Fibroblast of skin of right biceps (primary cell): ENCODE data around the gene DZIP1.

Experiments used
- DNase-seq: peaks from one replicate; pipeline ENCODE4 v3.0.0-alpha.2; 2013

Gene DZIP1

DNA sequence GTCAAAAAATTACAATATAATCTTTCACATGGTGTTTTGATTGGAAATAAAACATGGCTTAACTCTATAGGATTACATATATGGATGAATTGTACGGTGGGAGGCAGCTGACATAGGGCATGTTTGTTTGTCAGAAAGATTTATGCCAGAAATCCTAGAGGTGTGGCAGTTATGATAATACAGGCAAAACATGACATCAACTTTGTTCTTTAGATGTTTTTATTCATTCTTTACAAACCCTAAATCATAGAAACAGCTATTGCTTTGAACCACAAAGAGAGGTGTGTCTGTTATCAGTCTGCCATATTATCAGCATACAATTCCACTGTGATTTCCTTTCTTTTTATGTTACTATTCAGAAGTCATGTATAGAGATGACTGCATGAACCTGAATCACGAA lies 100.2 kb downstream of the DZIP1 start:
- DNase-seq, result no peak

- no peak for DNase-seq
Observed at GRCh38 chr13:95541911-95542474, 102.5 kb downstream of the DZIP1 start.

GRCh38 chr13:95541308-95541707 lies 103.2 kb downstream of the DZIP1 start:
- DNase-seq, result no peak

DNA sequence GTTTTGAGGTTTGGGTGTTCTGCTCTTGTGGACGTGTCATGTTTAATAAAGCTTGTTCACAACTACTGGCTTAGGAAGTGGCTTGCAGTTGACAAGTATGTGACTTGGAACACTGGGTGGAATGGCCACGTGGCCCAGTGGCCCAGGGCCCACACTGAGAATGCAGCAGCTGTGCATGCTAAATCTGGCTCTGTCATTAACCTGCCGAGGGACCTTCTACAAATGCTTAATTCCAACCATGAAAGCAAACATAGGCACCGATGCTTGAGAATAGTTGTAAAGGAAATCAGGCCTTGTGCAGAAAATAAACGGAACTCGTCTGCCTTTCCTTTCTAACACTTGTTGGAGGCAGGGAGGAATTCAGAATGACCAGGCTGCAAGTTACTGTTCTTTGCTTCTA lies 103.6 kb downstream of the DZIP1 start:
- no peak for DNase-seq

DNA sequence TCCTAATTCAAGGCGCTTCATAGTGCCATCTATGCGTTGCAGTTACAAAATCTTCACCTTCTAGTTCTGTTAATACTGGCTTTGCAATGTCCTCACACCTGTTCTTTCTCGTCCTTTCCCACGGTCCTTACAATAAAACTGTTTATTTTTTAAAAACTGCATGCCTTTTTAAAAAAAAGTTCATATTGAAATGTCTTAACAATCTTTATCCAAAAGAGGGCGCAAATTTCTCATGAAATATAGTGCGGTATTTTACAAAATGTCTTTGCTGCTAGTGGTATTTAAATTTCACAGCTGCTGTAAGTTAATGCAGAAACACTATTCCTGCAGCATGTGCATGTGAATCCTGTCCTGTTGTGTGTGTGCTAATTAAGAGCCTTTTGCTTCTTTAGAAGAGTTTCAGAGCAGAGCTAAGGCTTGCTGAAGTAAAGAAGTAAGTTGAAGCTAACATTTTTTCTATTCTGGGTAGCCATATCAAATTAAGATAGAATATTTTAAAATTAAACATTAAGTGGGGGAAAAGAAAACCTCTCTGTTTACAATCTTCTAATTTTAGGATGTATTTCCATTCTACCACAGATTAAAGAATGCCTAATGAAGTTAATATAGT lies 107.8 kb downstream of the DZIP1 start:
- DNase-seq, result peak; percentile 29

GRCh38 chr13:95535243-95535642 lies 109.3 kb downstream of the DZIP1 start:
- DNase-seq, result peak; percentile 85

- DNase-seq, result no peak
Observed at GRCh38 chr13:95533545-95534160, 110.9 kb downstream of the DZIP1 start.

DNA sequence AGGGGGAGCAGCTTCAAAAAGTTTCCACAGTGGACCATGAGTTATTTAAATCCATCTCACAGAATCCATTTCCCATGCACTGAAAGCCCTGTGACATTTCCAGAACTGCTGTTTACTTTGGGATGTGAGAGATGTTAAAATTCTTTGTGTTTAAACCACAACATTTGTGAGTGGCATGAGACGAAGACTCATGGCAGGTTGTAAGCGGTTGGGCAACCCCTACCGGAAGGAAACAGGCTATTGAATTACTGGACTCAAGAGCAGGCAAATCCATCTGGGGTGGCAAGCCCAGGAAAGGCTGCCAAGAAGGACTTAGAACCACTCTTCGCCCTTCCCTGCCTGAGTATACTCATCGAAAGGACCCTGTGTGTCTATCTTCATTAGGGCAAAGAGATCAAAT lies 114.3 kb downstream of the DZIP1 start:
- no peak for DNase-seq
